A549 treated with RU486 at 1 μM for 4 hours (cell line): ENCODE results near the gene OR10G3. TPM values are rescaled to one million over a fixed set of nuclear protein-coding genes. Genes with fewer than 3 reads are reported as not detected.

Experiments used
- total RNA-seq: library from RNA; stranded (reverse); fragments of 200-300 nt; extraction: Qiagen RNA extraction; gene quantifications from 5 replicates; pipeline ENCODE4 v1.2.3, GENCODE V29; 2022; ENCODE audit warnings: low read depth

OR10G3 gene, protein sequence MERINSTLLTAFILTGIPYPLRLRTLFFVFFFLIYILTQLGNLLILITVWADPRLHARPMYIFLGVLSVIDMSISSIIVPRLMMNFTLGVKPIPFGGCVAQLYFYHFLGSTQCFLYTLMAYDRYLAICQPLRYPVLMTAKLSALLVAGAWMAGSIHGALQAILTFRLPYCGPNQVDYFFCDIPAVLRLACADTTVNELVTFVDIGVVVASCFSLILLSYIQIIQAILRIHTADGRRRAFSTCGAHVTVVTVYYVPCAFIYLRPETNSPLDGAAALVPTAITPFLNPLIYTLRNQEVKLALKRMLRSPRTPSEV
- not detected in 5 replicates for total RNA-seq

DNA sequence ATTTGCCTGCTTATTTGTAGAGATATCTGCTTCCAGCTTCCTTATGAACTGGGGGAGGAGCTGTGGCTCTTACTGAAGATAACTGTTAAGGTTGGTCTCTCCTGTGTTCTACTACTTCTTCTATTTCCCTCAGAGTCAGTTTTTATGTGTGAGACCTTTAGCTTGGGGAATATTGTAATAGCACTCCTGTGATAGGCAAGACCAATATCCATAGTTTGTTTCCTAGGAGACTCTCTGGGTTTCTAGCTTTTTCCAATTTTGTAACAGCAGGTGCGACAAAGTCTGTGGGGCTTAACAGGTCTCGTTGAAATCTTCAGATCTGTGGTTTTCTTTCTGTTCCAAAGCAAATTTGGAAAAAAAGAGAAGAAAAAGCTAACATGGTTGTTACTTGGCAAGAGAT, at the start of gene OR10G3:
Gene OR10G3, minus strand, starts transcription at position 101 of the 400 bp plus-strand sequence. CDS start 9,332 bp downstream, outside the sequence.

DNA sequence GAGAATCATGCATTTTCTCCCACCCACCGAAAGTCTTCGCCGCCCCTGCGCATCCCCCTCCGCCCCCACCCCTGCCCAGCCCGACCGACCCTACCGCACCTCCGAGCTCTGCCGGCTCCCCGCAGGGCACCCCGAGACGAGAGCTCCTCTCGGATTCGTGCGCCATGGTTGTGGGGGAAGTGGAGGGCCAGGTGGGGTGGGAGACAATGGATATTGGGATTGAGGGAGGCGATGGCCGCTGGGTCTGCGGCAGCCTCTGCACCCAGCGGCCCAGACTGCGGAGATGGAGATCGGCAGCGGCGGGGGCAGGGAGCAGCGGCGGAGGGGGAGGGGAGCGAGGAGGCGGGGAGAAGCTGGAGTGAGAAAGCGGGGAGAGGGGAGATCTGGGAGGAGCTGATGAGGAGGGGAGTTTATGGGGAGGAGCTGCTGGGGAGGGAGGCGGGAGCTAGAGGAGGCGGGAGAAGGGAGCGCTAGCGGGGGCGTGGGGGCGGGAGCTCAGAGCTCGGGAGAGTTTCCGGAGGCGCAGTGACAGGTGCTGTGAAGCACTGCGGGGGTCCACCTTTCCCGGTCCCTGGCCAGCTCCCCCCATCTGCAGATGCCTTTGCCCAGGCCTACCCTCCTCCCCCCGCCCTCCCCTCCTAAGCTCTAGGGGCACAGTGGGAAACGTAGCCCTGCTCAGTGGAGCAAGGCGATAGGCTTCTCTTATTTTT, 53.8 kb downstream of the OR10G3 start, which contains the start of gene SALL2:
Gene SALL2, minus strand, starts transcription at position 385 of the 710 bp plus-strand sequence. Its CDS starts 219 bp downstream, at position 166.

Other genes starting within 250 kb of the OR10G3 start
- gene SUPT16H, start 196.1 kb downstream of the OR10G3 start, total RNA-seq, result 101 to 123 TPM (median 108 TPM) in 5 replicates
- 39.2 to 42.9 TPM (median 40.5 TPM) in 5 replicates for gene CHD8, start 124.0 kb downstream of the OR10G3 start, total RNA-seq
- 9.8 to 15.8 TPM (median 13.0 TPM) in 5 replicates for gene RAB2B, start 103.1 kb downstream of the OR10G3 start, total RNA-seq
- gene TOX4, start 102.9 kb downstream of the OR10G3 start, total RNA-seq, result 51.2 to 70.3 TPM (median 65.6 TPM) in 5 replicates
- 41.2 to 51.9 TPM (median 49.7 TPM) in 5 replicates for gene METTL3, start 68.7 kb downstream of the OR10G3 start, total RNA-seq
- gene SALL2, start 53.7 kb downstream of the OR10G3 start, total RNA-seq, result 1.00 to 1.6 TPM (median 1.3 TPM) in 5 replicates
- gene OR10G2, start 54.9 kb upstream of the OR10G3 start, total RNA-seq, result not detected in 5 replicates
- not detected in 5 replicates for gene OR4E2, start 73.8 kb upstream of the OR10G3 start, total RNA-seq
- gene OR4E1, start 93.7 kb upstream of the OR10G3 start, total RNA-seq, result not detected in 5 replicates